ENCODE results near the gene NIPSNAP3A.
"Not testable (repeated sequence)": the region's sequence is repeated elsewhere in the genome, so short reads cannot be mapped to it uniquely, and the experiment has no call there.

NIPSNAP3A gene

GRCh38 chr9:104747565-104748358 lies at the start of gene NIPSNAP3A:
Gene NIPSNAP3A (plus strand): TSS chr9:104747683. CDS start chr9:104747793, 110 bp downstream.
- peak; percentile 85 for DNase-seq (ENCODE audit: low spot score)

GRCh38 chr9:104700306-104700705 lies 47.2 kb upstream of the NIPSNAP3A start:
- no peak for DNase-seq (ENCODE audit: low spot score)

DNA sequence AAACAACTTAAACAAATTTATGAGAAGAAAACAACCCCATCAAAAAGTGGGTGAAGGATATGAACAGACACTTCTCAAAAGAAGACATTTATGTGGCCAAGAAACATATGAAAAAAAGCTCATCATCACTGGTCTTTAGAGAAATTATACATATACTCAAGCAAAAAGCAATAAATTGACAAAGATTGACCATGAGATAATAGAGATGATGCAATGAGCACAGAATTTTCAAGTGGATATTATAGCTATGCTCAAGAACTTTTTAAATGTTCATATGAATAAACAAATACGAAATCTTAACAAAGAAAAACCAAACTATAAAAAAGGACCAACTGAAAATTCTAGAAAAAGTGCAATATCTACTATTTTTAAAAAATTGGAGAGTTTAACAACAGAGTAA lies 38.7 kb upstream of the NIPSNAP3A start:
- DNase-seq (ENCODE audit: low spot score) = not testable (repeated sequence)

DNA sequence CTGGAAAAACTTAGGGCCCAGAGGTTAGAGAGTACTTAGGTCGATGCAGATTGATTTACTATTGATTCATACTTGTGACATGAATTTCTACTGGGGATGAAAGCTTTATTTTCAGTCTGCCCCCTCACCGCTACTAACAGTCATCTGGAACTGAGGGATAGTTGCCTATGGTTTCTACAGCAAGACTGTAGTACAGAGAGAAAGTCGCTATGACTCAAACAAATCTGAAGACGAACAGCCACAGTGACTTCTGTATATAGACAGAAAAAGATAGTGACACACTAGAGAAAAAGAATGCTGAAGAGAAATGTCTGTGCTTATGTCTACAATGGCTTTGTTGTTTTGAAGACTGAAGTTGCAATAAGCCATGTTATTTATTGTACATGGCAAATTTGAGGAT lies 35.9 kb upstream of the NIPSNAP3A start:
- DNase-seq (ENCODE audit: low spot score) = no peak

GRCh38 chr9:104725014-104725413 lies 22.5 kb upstream of the NIPSNAP3A start:
- DNase-seq (ENCODE audit: low spot score) = no peak

- DNase-seq (ENCODE audit: low spot score) = no peak
Observed at GRCh38 chr9:104738452-104738851, 9.0 kb upstream of the NIPSNAP3A start.

DNA sequence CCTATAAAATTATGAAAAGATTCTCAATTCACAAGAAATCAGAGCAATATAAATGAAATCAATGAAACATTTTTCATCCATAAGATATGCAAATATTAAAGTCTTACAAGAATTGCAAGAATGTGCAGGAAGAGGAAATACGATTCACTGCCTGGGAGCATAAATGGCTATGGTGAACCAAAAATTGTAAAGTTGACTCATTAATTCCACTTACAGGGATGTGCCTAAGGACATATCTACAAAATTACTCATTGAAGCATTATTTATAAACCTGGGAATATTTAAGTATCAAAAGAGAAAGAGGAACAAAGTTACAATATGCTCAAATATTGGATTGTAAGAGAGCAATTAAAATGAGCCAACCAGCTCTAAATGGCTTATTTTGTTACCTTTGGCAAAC lies 6.9 kb upstream of the NIPSNAP3A start:
- DNase-seq (ENCODE audit: low spot score) = no peak

GRCh38 chr9:104743376-104743985 lies 4.0 kb upstream of the NIPSNAP3A start:
- peak; percentile 45 for DNase-seq (ENCODE audit: low spot score)

GRCh38 chr9:104745852-104746251 lies 1.6 kb upstream of the NIPSNAP3A start:
- DNase-seq (ENCODE audit: low spot score) = no peak

DNA sequence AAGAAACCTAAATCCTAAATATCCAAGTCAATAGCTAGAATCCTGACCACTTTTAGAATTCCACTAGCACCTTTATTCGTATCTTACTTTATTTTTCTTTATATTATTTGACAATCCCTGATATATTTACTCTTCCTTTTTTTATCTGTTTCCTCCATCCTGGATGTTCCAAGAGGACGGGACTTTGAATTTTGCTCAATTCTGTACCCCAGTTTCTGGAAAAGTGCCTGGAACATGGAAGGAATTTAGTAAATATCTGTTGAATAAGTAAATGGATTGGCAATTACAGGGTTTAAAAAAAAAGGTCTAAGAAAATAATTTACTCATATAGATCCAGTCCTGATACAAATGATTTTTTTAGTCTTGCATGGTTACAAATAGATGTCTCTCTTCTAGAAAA lies 1.2 kb upstream of the NIPSNAP3A start:
- no peak for DNase-seq (ENCODE audit: low spot score)

DNA sequence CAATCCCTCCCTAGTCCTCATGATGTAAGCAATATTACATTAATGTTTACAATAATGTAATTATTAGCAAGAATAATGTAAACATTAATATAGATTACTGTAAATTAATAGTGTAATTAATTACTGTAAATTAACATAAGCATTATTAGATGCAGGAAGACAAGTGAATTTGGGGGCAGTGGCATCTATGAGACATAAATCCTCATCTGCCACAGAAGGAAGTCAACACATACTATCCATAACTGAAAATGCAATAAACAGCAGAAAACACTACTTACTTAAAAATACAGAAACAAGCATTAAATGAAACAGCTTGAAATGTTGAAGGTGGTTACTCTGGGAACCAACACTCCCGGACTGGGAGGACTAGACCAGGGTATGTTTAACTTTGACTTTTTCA lies 685 bp upstream of the NIPSNAP3A start:
- DNase-seq (ENCODE audit: low spot score) = no peak

- DNase-seq (ENCODE audit: low spot score) = peak; percentile 25
Observed at GRCh38 chr9:104747245-104747564, 278 bp upstream of the NIPSNAP3A start.

DNA sequence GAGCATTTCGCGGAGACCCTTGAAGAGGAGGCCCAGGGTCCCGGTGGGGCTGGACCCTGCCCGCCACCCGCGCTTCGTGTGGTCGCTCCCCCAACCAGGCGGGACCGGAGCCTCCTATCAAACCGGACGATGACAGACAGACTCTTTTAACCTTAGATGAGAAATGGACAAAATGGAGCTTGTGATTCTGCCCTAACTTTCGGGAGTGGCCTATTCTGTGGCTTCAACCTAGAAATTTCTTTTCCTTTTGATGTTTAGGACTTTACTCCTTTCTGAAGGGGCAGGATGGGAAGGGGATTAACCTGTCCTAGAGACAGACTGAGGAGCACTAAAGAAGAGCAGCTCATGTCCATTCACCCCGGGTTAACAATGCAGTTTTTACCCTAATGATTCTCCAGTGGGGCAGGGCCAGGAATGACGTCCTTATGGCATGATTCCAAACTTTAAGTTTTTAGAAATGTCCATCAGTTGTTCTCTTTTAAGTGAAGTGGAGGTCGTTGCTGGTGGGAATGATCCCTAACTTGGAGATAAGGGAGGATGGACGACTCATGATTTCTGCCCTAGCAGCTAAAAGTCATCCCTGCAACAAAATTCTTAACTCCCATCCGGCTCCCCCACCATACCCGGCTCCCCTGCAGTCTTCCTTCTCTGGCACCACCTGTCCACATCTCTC lies 1.0 kb downstream of the NIPSNAP3A start:
- DNase-seq (ENCODE audit: low spot score) = no peak

DNA sequence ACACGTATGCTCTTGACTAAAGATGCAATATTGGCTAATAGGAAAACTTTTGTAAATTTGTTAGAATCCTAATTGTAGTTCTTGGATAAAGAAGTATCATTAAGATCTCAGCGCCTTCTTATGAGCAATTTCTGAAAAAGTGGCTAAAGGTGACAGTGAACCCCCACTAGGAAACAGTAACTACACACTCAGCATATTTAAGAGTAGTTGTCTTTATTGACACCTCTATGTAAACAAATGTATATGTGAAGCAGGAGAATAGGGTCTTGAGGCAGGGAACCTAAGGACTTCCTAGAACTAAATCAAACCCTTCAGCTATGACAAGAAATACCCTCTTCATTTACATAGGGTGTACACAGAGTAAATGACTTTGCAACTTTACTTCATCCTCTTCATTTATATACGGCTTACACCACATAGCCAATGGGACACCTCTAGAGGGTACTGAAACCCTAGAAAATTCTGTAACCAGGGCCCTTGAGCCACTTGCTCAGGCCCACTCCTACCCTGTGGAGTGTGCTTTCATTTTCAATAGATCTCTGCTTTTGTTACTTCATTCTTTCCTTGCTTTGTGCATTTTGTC lies 2.8 kb downstream of the NIPSNAP3A start:
- no peak for DNase-seq (ENCODE audit: low spot score)

GRCh38 chr9:104758974-104759373 lies 11.5 kb downstream of the NIPSNAP3A start:
- DNase-seq (ENCODE audit: low spot score) = no peak

GRCh38 chr9:104765138-104765537 lies 17.7 kb downstream of the NIPSNAP3A start:
- no peak for DNase-seq (ENCODE audit: low spot score)

- no peak for DNase-seq (ENCODE audit: low spot score)
Observed at GRCh38 chr9:104766025-104766424, 18.5 kb downstream of the NIPSNAP3A start.

GRCh38 chr9:104767507-104767906 lies 20.0 kb downstream of the NIPSNAP3A start:
- no peak for DNase-seq (ENCODE audit: low spot score)

- DNase-seq (ENCODE audit: low spot score) = not testable (repeated sequence)
Observed at GRCh38 chr9:104769029-104769428, 21.5 kb downstream of the NIPSNAP3A start.

DNA sequence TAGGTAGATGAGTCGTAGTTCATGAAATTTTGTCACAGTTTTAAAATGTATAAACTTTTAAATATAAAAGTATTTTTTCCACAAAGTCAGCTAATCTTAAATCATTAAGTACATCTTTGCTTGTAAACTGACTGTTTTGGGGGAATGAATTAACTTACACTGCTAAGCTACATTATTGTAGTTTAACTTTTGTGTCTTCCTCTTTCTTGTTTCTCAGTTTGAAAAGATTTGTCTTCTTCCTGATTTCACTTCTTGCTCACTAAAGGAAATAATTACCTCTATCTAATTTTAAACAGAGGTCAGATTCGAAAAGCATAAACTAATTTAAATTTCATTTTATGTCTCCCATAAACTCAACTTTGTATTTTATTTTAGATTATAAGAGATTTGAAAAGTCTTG lies 22.2 kb downstream of the NIPSNAP3A start:
- no peak for DNase-seq (ENCODE audit: low spot score)

DNA sequence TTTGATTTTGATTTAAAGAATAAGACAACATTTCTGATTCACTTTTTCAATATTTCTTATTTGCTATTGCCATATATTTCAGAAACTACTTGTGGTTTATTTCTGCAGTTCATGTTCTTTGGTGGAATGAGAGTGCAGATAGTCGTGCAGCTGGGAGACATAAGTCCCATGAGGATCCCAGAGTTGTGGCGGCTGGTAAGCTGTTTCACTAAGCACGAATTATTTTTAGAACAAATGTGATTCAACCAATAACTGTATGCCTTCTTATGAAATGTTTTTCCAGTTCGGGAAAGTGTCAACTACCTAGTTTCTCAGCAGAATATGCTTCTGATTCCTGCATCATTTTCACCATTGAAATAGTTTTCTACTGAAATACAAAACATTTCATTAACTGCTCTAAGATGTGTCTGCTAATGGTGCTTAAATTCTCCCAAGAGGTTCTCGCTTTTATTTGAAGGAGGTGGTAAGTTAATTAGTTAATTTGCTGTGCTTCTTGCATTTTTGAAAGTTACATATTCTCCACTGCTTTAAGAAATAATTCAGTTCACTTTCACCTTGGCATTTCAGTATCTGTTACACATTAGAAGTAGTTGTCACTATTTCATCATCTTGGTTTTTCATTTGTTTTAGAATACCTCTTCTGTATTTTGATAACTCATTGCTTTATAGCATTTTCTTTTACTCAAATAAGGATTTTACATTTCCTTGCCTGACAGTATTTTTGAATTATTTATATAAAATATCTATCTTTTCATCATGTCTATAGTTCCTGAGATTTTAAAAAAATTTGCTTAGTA lies 25.4 kb downstream of the NIPSNAP3A start:
- DNase-seq (ENCODE audit: low spot score) = no peak

- no peak for DNase-seq (ENCODE audit: low spot score)
Observed at GRCh38 chr9:104774132-104774531, 26.6 kb downstream of the NIPSNAP3A start.

Data from putamen (tissue), 1 donor.